ENCODE results near the gene SEMA7A.
A peak's percentile ranks its signal among the peaks of the same experiment; 100 is the strongest.
"Not testable (repeated sequence)": the region's sequence is repeated elsewhere in the genome, so short reads cannot be mapped to it uniquely, and the experiment has no call there.

SEMA7A gene

GRCh38 chr15:74433592-74434262 is at the start of gene SEMA7A:
SEMA7A (minus strand) TSS chr15:74433958; CDS start chr15:74433918, 40 bp downstream.
- peak; percentile 68 for DNase-seq (ENCODE audit: low read depth)

- DNase-seq (ENCODE audit: low read depth) = no peak
These were observed 48.9 kb upstream of the SEMA7A start for GRCh38 chr15:74482661-74483060.

- not testable (repeated sequence) for DNase-seq (ENCODE audit: low read depth)
These were observed 46.6 kb upstream of the SEMA7A start for GRCh38 chr15:74480364-74480763.

GRCh38 chr15:74471621-74472020 is 37.9 kb upstream of the SEMA7A start:
- DNase-seq (ENCODE audit: low read depth) = not testable (repeated sequence)

- no peak for DNase-seq (ENCODE audit: low read depth)
These were observed 37.1 kb upstream of the SEMA7A start for GRCh38 chr15:74470631-74471395.

- DNase-seq (ENCODE audit: low read depth) = no peak
These were observed 34.7 kb upstream of the SEMA7A start for GRCh38 chr15:74468341-74469032.

GRCh38 chr15:74466570-74466969 is 32.8 kb upstream of the SEMA7A start:
- no peak for DNase-seq (ENCODE audit: low read depth)

- DNase-seq (ENCODE audit: low read depth) = no peak
These were observed 31.1 kb upstream of the SEMA7A start for GRCh38 chr15:74464897-74465296.

- DNase-seq (ENCODE audit: low read depth) = no peak
These were observed 30.5 kb upstream of the SEMA7A start for GRCh38 chr15:74464216-74464615.

GRCh38 chr15:74463634-74464033 is 29.9 kb upstream of the SEMA7A start:
- DNase-seq (ENCODE audit: low read depth) = no peak

- DNase-seq (ENCODE audit: low read depth) = no peak
These were observed 28.2 kb upstream of the SEMA7A start for GRCh38 chr15:74461847-74462511.

- DNase-seq (ENCODE audit: low read depth) = peak; percentile 95
These were observed 27.4 kb upstream of the SEMA7A start, which contains the start of gene UBL7 for GRCh38 chr15:74460871-74461846. UBL7 (minus strand) TSS chr15:74461160; CDS start chr15:74458867, 2,293 bp downstream.

GRCh38 chr15:74460298-74460697 is 26.5 kb upstream of the SEMA7A start:
- DNase-seq (ENCODE audit: low read depth) = no peak

- DNase-seq (ENCODE audit: low read depth) = not testable (repeated sequence)
These were observed 26.0 kb upstream of the SEMA7A start for GRCh38 chr15:74459798-74460197.

- DNase-seq (ENCODE audit: low read depth) = no peak
These were observed 24.7 kb upstream of the SEMA7A start for GRCh38 chr15:74458473-74458872.

GRCh38 chr15:74457036-74457435 is 23.3 kb upstream of the SEMA7A start:
- not testable (repeated sequence) for DNase-seq (ENCODE audit: low read depth)

- DNase-seq (ENCODE audit: low read depth) = no peak
These were observed 21.2 kb upstream of the SEMA7A start for GRCh38 chr15:74454764-74455500.

- DNase-seq (ENCODE audit: low read depth) = no peak
These were observed 20.4 kb upstream of the SEMA7A start for GRCh38 chr15:74453925-74454763.

Data from activated T-helper 9 cell treated with anti-CD3 and anti-CD28 coated beads, Interleukin-2, amount 50 U/mL, for 16 hours (primary cell).